Measurements from ENCODE around the gene C11orf86.

- no peak for TF ChIP-seq ATF3 (IDR thresholded peaks at IDR 0.05)
- no peak for TF ChIP-seq YY1 (IDR thresholded peaks at IDR 0.05; ENCODE audit: extremely low read depth, insufficient replicate concordance, low read depth, low read length)
- no peak for TF ChIP-seq CTCF (IDR thresholded peaks at IDR 0.05 in 2 of 3, conservative IDR thresholded peaks at IDR 0.05 in 1 of 3; ENCODE audit: borderline replicate concordance in 1 of 3, insufficient read depth in 1 of 3, low read depth in 2 of 3, low read length in 2 of 3)
- no peak for TF ChIP-seq POLR2A (IDR thresholded peaks at IDR 0.05; ENCODE audit: borderline replicate concordance, extremely low read depth, insufficient read depth, insufficient read length)
- no peak for TF ChIP-seq RAD21 (IDR thresholded peaks at IDR 0.05; ENCODE audit: low read depth)
- TF ChIP-seq EZH2 (IDR thresholded peaks at IDR 0.05) = no peak
- no peak for TF ChIP-seq EGR1 (IDR thresholded peaks at IDR 0.05; ENCODE audit: low read depth)
- TF ChIP-seq MAX (IDR thresholded peaks at IDR 0.05) = no peak
- TF ChIP-seq REST (IDR thresholded peaks at IDR 0.05; ENCODE audit: low read depth) = no peak
- TF ChIP-seq SIN3A (IDR thresholded peaks at IDR 0.05; ENCODE audit: low read depth) = no peak
Measured at GRCh38 chr11:66987158-66987620, 12.1 kb downstream of the C11orf86 start.
